GM19324 (cell line): ENCODE data around the gene CDC42EP3.
A peak's percentile ranks its signal among the peaks of the same experiment; 100 is the strongest.

Experiments
- ATAC-seq: cut with Tn5 transposase; IDR thresholded peaks from one replicate; pipeline ENCODE4 v1.9.1; 2021; ENCODE audit warnings: mild to moderate bottlenecking, moderate library complexity; ENCODE audit not compliant: unreplicated experiment, low FRiP score

CDC42EP3 gene

GRCh38 chr2:37637190-37637860 lies 34.1 kb downstream of the CDC42EP3 start:
- no peak for ATAC-seq

- ATAC-seq, result no peak
Observed at GRCh38 chr2:37636381-37637066, 34.9 kb downstream of the CDC42EP3 start.

DNA sequence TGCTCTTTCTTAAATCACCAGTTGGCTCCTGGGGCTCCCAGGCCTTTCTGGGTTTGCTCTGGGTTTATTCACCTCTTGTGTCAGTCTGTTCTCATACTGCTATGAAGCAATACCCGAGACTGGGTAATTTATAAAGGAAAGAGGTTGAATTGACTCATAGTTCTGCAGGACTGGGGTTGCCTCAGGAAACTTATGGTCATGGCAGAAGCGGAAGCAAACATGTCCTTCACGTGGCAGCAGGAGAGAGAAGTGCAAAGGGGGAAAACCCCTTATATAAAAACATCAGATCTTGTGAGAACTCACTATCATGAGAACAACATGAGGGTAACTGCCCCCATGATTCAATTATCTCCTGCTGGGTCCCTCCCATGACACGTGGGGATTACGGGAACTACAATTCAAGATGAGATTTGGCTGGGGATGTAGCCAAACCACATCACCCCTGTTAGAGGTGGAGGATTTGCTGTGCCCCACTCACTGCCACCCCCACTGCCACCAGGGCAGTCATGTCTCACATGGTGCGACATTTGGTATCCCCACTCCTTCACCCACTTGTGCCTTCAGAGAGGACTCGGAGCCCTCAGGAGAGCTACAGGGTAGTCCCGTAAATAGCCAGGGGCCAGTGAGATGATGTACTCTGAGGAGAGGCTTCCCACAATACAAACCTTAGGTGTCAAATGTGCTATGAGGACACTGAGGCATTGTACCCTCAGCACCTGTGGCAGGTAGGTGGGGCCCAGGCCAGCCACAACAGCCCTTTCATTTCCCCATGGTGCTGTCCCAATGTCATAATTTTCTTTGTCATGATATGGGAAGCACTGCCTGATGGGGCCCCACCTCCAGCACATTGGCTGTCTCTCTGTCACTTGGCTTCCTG lies 35.7 kb downstream of the CDC42EP3 start:
- ATAC-seq, result peak; percentile 65

DNA sequence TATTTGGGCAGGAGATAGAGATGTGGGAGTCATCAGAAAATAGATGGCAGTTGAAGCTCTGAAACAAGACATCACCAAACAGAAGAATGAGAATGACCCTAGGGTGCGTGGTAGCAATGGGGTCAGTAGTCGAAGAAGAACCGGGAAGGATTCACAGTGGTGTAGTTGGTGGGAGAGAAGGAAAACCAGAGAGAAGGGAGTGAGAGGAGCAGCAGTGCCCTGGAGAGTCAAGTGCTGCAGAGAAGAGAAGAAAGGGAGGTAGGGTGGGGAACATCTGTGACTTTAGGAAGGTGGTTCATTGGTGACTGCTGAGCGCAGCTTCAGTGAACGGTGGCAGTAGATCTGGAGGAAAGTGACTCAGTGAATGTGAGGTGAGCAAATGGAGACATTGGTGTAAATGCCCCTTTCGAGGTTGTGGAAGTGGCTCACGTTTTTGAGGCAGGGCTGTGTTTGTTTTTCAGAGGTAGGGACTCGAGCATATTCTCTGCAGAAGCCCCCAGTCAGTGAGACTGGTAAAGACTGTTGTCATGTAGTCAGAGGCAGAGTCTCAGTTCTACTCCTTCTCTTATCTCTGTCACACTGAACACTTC lies 36.4 kb downstream of the CDC42EP3 start:
- ATAC-seq, result no peak

DNA sequence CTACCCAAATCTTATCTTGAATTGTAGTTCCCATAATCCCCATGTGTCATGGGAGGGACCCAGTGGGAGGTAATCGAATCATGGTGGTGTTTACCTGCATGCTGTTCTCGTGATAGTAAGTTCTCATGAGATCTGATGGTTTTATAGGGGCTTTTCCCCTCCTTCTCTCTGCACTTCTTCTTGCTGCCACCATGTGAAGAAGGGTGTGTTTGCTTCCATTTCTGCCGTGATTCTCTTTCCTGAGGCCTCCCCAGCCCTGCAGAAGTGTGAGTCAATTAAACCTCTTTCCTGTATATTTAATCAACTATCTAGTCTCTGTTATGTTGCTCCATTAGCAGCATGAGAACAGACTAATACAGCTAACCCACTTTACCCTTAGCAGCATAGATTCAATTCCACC lies 37.6 kb downstream of the CDC42EP3 start:
- no peak for ATAC-seq

DNA sequence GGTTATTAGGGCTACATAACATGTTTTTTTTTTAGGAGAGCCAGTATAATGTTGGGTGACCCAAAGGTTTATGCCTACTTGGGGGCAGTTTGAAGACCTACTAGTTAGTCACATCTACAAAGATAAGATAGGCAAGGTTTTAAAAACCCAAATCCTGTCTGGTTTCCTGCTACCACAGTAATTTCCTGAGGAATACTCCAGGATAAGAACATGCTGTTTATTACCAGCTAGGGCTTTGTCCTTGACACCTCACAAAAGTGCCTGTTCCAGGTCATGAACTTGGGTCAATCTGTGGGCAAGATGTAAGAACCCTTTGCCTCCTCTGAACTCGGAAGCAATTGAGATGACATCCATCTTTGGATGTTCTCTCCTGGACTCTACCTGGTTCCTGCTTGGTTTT lies 38.2 kb downstream of the CDC42EP3 start:
- ATAC-seq, result no peak

GRCh38 chr2:37632310-37632709 lies 39.1 kb downstream of the CDC42EP3 start:
- no peak for ATAC-seq

- no peak for ATAC-seq
Observed at GRCh38 chr2:37631698-37632097, 39.7 kb downstream of the CDC42EP3 start.

DNA sequence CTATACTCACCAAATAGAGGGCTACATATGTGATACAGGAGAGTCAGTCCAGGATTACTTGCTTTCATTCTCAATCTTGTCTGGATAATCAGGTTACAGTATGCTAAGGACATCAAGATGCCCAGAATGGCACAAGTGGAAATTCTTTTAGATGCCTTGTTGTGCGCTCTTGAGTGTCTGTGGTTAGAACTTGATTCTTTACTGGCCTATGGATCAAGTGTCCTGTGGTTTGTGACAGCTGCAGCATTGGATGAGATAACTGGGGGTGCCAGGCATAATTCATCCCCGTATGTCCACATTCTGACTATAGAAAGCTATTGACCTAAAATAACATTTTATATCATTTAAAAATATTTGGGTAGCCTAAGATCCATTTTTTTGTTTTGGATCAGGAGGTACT lies 40.1 kb downstream of the CDC42EP3 start:
- ATAC-seq, result no peak

DNA sequence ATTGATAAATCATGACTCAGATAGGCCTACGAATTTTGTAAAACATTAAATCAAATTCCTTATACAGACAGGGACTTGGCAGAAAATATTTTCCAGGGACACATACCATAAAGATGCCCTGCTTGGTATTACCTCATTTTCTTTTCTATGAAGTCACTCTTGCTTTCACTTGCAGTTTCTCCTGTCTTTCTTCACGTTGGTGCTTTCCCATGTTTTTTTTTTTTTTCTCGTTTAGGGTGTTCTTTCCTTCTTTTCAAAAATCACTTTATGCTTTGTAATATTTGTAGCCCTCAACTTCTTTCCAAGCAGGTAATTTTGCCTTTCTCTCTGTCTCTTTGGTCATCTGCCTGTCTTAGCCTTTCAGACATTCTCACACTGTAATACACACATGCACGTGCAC lies 40.7 kb downstream of the CDC42EP3 start:
- ATAC-seq, result no peak

DNA sequence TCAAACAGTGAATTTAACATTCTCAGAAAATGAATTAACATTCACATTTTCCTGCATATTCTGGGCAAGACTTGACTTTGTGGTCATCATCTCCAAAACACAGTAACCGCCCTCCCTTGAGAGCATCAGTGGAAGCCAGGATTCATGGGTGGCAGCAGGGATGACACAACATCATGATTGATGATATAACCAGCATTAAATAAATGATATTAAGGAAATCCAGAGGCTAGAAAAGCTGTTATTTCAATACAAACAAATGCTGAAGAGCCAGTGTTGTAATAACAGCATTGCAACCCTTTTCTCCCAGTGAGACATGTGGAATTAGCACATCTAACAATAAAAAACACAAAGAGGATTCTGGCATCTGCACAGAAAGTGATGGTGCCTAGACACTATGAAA lies 41.1 kb downstream of the CDC42EP3 start:
- no peak for ATAC-seq

DNA sequence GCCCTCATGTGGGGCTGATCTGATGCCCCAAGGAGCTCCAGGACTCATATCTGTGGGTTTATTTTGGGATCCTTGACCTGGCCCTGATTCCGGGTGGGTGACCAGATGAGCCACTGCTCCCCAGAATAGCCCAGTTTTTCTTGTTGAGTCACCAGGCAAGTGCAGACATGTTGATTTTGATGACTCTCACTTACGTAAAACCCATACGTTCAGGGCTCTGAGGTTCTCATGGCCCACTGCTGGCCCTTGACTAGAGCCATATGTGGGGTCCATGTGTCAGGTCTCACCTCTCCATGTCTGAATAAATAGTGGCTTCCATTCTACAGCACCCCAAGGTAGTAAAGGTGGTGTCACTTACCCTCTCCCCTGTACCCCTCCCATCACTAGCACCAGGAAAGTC lies 41.9 kb downstream of the CDC42EP3 start:
- no peak for ATAC-seq

- ATAC-seq, result no peak
Observed at GRCh38 chr2:37627710-37628109, 43.7 kb downstream of the CDC42EP3 start.

GRCh38 chr2:37625796-37626571 lies 45.5 kb downstream of the CDC42EP3 start:
- peak; percentile 57 for ATAC-seq

DNA sequence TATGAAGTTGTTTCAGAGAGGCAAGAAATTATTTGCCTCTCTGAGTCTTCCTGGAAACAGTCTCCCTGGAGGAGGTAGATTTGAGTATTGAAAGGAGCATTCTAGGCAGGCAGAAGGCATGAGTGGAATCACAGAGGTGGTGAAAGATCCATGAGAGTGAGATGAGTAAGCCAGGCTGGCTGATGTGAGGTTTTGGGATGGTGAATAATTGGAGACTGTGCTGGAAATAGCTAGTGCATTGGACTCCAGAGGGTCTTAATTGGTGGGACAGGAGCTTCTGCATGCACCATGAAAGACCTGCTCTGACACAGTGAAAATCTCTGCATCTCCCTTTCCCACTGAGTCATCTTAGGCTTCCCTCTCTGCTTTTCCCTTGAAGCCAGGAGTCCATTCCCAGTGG lies 46.3 kb downstream of the CDC42EP3 start:
- no peak for ATAC-seq

DNA sequence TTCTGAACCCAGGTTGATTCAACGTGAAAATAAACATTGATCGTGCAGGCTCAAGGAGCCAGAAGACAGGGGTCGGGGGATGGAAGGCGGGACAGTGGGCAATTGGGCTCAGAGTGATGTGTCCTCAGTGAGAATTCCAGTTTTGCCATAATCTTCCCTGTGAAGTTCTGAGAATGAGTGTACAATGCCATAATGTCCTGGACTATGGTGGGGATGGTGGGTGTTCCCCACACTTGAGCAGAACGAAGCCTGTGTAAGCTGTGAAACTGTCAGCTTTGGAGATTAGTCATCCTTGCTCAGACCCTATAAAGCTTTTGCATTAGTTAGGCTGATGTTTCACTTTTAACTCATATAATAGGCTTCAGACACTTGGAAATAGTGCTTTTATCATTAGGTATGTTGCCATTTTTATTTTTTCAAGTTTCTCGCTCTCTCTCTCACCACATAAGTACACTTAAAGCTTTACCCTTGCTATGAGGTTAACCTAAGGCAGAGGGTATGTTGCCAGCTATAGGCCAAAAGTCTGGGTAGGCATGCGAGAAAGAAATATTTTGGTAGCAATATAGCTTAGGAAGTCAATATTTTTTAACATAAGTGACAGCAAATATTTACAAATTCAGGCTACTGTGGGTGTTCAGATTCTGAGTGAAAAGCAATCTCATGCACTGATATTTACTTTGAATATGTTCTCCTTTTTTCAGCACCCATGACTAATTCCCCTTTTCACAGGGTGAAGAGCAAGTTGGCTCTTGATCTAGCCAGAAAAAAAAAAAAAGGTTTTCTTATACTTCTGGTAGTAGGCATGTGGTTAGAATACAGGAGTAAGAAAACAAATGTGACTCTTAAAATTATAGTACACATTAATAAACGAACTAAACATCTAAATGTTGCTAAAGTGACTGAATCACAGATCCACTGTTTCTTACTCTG lies 47.2 kb downstream of the CDC42EP3 start:
- peak; percentile 60 for ATAC-seq

DNA sequence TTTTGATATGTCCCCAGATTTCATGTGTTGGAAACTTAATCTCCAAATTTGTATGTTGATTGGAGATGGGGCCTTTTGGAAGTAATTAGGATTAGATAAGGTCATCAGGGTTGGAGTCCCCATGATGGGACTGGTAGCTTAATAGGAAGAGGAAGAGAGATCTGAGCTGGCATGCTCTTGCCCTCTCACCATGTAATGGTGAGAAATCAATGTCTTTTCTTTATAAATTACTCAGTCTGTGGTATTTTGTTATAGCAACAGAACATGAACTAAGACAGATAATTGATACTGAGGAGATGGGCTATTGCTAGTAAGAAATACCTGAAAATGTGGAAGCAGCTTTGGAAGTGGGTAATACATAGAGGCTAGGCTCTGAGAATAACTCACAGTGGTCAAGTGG lies 48.0 kb downstream of the CDC42EP3 start:
- no peak for ATAC-seq

GRCh38 chr2:37622450-37623100 lies 48.9 kb downstream of the CDC42EP3 start:
- no peak for ATAC-seq

DNA sequence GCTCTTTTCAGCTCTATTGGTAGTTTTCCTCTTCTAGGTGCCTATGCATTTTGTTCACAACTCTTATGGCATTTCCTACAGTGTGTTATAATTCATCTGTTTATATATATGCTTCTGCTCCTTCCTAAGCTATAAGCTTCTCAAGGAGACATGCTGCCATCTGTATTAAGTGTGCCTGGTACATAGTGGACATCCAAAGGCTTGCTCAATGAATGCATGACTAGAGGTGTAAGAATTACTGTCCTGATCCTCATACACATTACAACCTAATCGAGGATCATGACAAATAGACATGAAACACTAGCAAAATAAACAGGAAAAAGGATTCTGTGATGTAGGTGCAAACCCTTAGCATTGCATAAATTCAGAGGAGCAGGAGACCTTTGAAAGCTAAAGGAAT lies 50.2 kb downstream of the CDC42EP3 start:
- ATAC-seq, result no peak
